Naive thymus-derived CD4-positive, alpha-beta T cell (primary cell): ENCODE data around the gene GRIN2B. TPM values are rescaled to one million over a fixed set of nuclear protein-coding genes. Genes with fewer than 3 reads are reported as not detected.

Experiments used
- ATAC-seq: fragments of 150-1000 bp; cut with Tn5 transposase; 2 replicates; pipeline ENCODE4 v1.10.0; 2021; ENCODE audit warnings: mild to moderate bottlenecking, moderate library complexity
- CTCF ChIA-PET: fragments of 350-600 bp; sonication (Branson Sonifier 250); formaldehyde crosslinking; loops from one replicate; lab custom pipeline; 2021; ENCODE audit warnings: antibody characterized with exemption; lab: Charles Lee
- POLR2A ChIA-PET: fragments of 350-600 bp; sonication (Branson Sonifier 250); formaldehyde crosslinking; loops from one replicate; lab custom pipeline; 2021; ENCODE audit warnings: antibody characterized with exemption, inconsistent platforms; lab: Charles Lee
- DNase-seq, 9 donors: peaks; one replicate each; pipeline versions ENCODE4 v3.0.0 to v3.0.0-alpha.2; 2020 to 2022; ENCODE audit warnings: mixed read lengths in 1 of 9
- H3K27ac ChIP-seq: one replicate; pipeline ENCODE4 v1.7.0; 2013; ENCODE audit warnings: mild to moderate bottlenecking, low read depth, low read length, moderate library complexity
- H3K27me3 ChIP-seq, 2 donors: one replicate each; pipeline ENCODE4 v1.7.0; 2013; ENCODE audit warnings: low read length in 2 of 2, mild to moderate bottlenecking in 2 of 2, moderate library complexity in 2 of 2; ENCODE audit not compliant: control insufficient read depth in 2 of 2, insufficient read depth in 2 of 2
- H3K36me3 ChIP-seq, 3 experiments: 1 replicate in 2 of 3; 2 replicates in 1 of 3; pipeline ENCODE4 v1.7.0; 2013; ENCODE audit warnings: low read length in 3 of 3, mild to moderate bottlenecking in 3 of 3, moderate library complexity in 1 of 3; ENCODE audit not compliant: insufficient read depth in 3 of 3, control insufficient read depth in 2 of 3
- H3K4me1 ChIP-seq, 2 donors: one replicate each; pipeline ENCODE4 v1.7.0; 2013; ENCODE audit warnings: low read length in 2 of 2, mild to moderate bottlenecking in 2 of 2, moderate library complexity in 1 of 2; ENCODE audit not compliant: control insufficient read depth in 2 of 2, insufficient read depth in 2 of 2
- H3K4me3 ChIP-seq: 2 replicates; pipeline ENCODE4 v1.7.0; 2013; ENCODE audit warnings: mild to moderate bottlenecking, low read length
- H3K9me3 ChIP-seq, 3 experiments: 1 replicate in 2 of 3; 2 replicates in 1 of 3; pipeline ENCODE4 v1.7.0; 2013; ENCODE audit warnings: low read length in 3 of 3; ENCODE audit not compliant: control insufficient read depth in 2 of 3
- H3K27ac Mint-ChIP-seq, 9 donors: one replicate each; pipeline ENCODE4 v1.8.0; 2020 to 2022; ENCODE audit warnings: mixed read lengths in 9 of 9, mild to moderate bottlenecking in 8 of 9, moderate library complexity in 5 of 9, inconsistent platforms in 2 of 9
- H3K27me3 Mint-ChIP-seq, 5 donors: one replicate each; pipeline ENCODE4 v1.8.0; 2021 to 2022; ENCODE audit warnings: mixed read lengths in 5 of 5, mild to moderate bottlenecking in 1 of 5
- H3K36me3 Mint-ChIP-seq, 5 donors: one replicate each; pipeline ENCODE4 v1.8.0; 2020 to 2022; ENCODE audit warnings: mixed read lengths in 5 of 5, mild to moderate bottlenecking in 3 of 5, inconsistent platforms in 1 of 5
- H3K4me1 Mint-ChIP-seq, 7 donors: one replicate each; pipeline ENCODE4 v1.8.0; 2020 to 2022; ENCODE audit warnings: mixed read lengths in 7 of 7, mild to moderate bottlenecking in 3 of 7, inconsistent platforms in 1 of 7
- H3K4me3 Mint-ChIP-seq, 10 donors: one replicate each; pipeline ENCODE4 v1.8.0; 2020 to 2022; ENCODE audit warnings: mild to moderate bottlenecking in 10 of 10, mixed read lengths in 10 of 10, moderate library complexity in 6 of 10, inconsistent platforms in 2 of 10
- H3K9me3 Mint-ChIP-seq, 11 donors: one replicate each; pipeline ENCODE4 v1.8.0; 2020 to 2022; ENCODE audit warnings: mixed read lengths in 11 of 11, mild to moderate bottlenecking in 4 of 11, inconsistent platforms in 1 of 11, moderate library complexity in 1 of 11
- intact Hi-C, 2 donors: fragments of 100-400 bp; cut with micrococcal nuclease; formaldehyde crosslinking; loops; one replicate each; pipeline ENCODE4 v1.15.1; 2023
- polyA plus RNA-seq, 2 donors: library from polyadenylated mRNA; unstranded; fragments of 300-500 nt; fragmentation: Illumina TruSeq; gene quantifications; one replicate each; pipeline ENCODE4 v1.2.3, GENCODE V29; 2021
- total RNA-seq, 6 experiments: library from RNA in 5 of 6; stranded (reverse) in 5 of 6; gene quantifications; 1 replicate in 5 of 6; 2 replicates in 1 of 6; pipeline ENCODE4 v1.2.3 and lab custom pipeline; 2021 to 2026

Gene GRIN2B
- total and polyA plus RNA-seq, 7 experiments from 2014 or later = not detected

- no peak overlapping the region for H3K4me3 ChIP-seq
- Mint-ChIP-seq H3K9me3 (peaks cover 0 to 13% (median 0%) of the 10 kb centered on the region in 11 donors), H3K36me3 (peaks cover 0 to 4% (median 0%) of the 10 kb centered on the region in 5 donors), H3K4me3 (no peak overlapping the region), H3K4me1 (peaks cover 0 to 19% (median 12%) of the 10 kb centered on the region in 7 donors), H3K27me3 (peaks cover 48 to 61% (median 52%) of the 10 kb centered on the region in 5 donors), H3K27ac (no peak overlapping the region)
- intact Hi-C loops = no loop called here
- no peaks in the 10 kb centered on the region for H3K9me3 ChIP-seq
- H3K4me1 ChIP-seq = peaks cover 0 to 4% of the 10 kb centered on the region in 2 donors
- H3K27me3 ChIP-seq = no peaks in the 10 kb centered on the region
- ChIA-PET POLR2A (no interaction called here), CTCF (no interaction called here)
- no peak for DNase-seq
- no peak for ATAC-seq
- H3K36me3 ChIP-seq = no peaks in the 10 kb centered on the region
- no peak overlapping the region for H3K27ac ChIP-seq
These were observed 4.5 kb downstream of the GRIN2B start for GRCh38 chr12:13976880-13977279.

- peaks cover 0 to 13% (median 0%) of the 10 kb centered on the region in 11 donors for H3K9me3 Mint-ChIP-seq
- Histone ChIP-seq H3K36me3 (no peaks in the 10 kb centered on the region), H3K27ac (no peak overlapping the region), H3K27me3 (no peaks in the 10 kb centered on the region), H3K9me3 (no peaks in the 10 kb centered on the region), H3K4me3 (no peak overlapping the region), H3K4me1 (peaks cover 0 to 1% of the 10 kb centered on the region in 2 donors)
- no peak for ATAC-seq
- peaks cover 0 to 14% (median 8%) of the 10 kb centered on the region in 7 donors for H3K4me1 Mint-ChIP-seq
- H3K27me3 Mint-ChIP-seq = peaks cover 41 to 60% (median 52%) of the 10 kb centered on the region in 5 donors
- DNase-seq = no peak
- intact Hi-C loops = no loop called here
- ChIA-PET POLR2A (no interaction called here), CTCF (no interaction called here)
- H3K4me3 Mint-ChIP-seq = no peak overlapping the region
- H3K36me3 Mint-ChIP-seq = peaks cover 0 to 4% (median 0%) of the 10 kb centered on the region in 5 donors
- H3K27ac Mint-ChIP-seq = no peak overlapping the region
These were observed 5.3 kb downstream of the GRIN2B start for GRCh38 chr12:13976028-13976584.

- H3K27me3 Mint-ChIP-seq = peaks cover 22 to 42% (median 35%) of the 10 kb centered on the region in 5 donors
- no peak overlapping the region for H3K4me3 ChIP-seq
- no peak overlapping the region for H3K27ac ChIP-seq
- H3K4me1 Mint-ChIP-seq = no peaks in the 10 kb centered on the region
- no peaks in the 10 kb centered on the region for H3K27me3 ChIP-seq
- intact Hi-C loops = no loop called here
- H3K9me3 ChIP-seq = no peaks in the 10 kb centered on the region
- H3K36me3 Mint-ChIP-seq = no peaks in the 10 kb centered on the region
- no peak overlapping the region for H3K27ac Mint-ChIP-seq
- POLR2A ChIA-PET = no interaction called here
- no peak overlapping the region for H3K4me3 Mint-ChIP-seq
- no peaks in the 10 kb centered on the region for H3K4me1 ChIP-seq
- ATAC-seq (no peak), DNase-seq (no peak)
- CTCF ChIA-PET = interaction anchor here (0.6 kb wide), 1 partner anchor 347 kb away, joined by 4 read pairs; no protein-coding TSS in a partner anchor
- H3K36me3 ChIP-seq = no peaks in the 10 kb centered on the region
- H3K9me3 Mint-ChIP-seq = peaks cover 0 to 6% (median 0%) of the 10 kb centered on the region in 11 donors
These were observed 7.4 kb downstream of the GRIN2B start for GRCh38 chr12:13973996-13974395.

- Histone ChIP-seq H3K36me3 (no peaks in the 10 kb centered on the region), H3K9me3 (no peaks in the 10 kb centered on the region), H3K4me1 (no peaks in the 10 kb centered on the region), H3K27ac (no peak overlapping the region), H3K4me3 (no peak overlapping the region), H3K27me3 (no peaks in the 10 kb centered on the region)
- DNase-seq (no peak), ATAC-seq (no peak)
- Mint-ChIP-seq H3K4me3 (no peak overlapping the region), H3K27me3 (peaks cover 6 to 19% (median 12%) of the 10 kb centered on the region in 5 donors), H3K9me3 (peaks cover 0 to 5% (median 0%) of the 10 kb centered on the region in 11 donors), H3K27ac (peak overlapping the region in 1 of 9 donors; percentile 21), H3K36me3 (no peaks in the 10 kb centered on the region), H3K4me1 (no peaks in the 10 kb centered on the region)
- ChIA-PET POLR2A (no interaction called here), CTCF (no interaction called here)
- intact Hi-C loops = no loop called here
These were observed 10.6 kb downstream of the GRIN2B start for GRCh38 chr12:13970803-13971202.

GRCh38 chr12:13968281-13968680 is 13.1 kb downstream of the GRIN2B start:
- intact Hi-C loops = no loop called here
- Mint-ChIP-seq H3K4me1 (no peaks in the 10 kb centered on the region), H3K4me3 (no peak overlapping the region), H3K9me3 (peaks cover 0 to 4% (median 0%) of the 10 kb centered on the region in 11 donors), H3K36me3 (no peaks in the 10 kb centered on the region), H3K27me3 (peaks cover 2 to 27% (median 10%) of the 10 kb centered on the region in 5 donors), H3K27ac (no peak overlapping the region)
- DNase-seq = no peak
- CTCF ChIA-PET = no interaction called here
- Histone ChIP-seq H3K36me3 (no peaks in the 10 kb centered on the region), H3K9me3 (no peaks in the 10 kb centered on the region), H3K27ac (no peak overlapping the region), H3K4me3 (no peak overlapping the region), H3K27me3 (no peaks in the 10 kb centered on the region), H3K4me1 (no peaks in the 10 kb centered on the region)
- ATAC-seq = no peak
- POLR2A ChIA-PET = no interaction called here

- Histone ChIP-seq H3K36me3 (no peaks in the 10 kb centered on the region), H3K4me3 (no peak overlapping the region), H3K27me3 (no peaks in the 10 kb centered on the region), H3K4me1 (no peaks in the 10 kb centered on the region), H3K9me3 (no peaks in the 10 kb centered on the region), H3K27ac (no peak overlapping the region)
- no peak overlapping the region for H3K27ac Mint-ChIP-seq
- DNase-seq (no peak), ATAC-seq (no peak)
- H3K4me1 Mint-ChIP-seq = peaks cover 0 to 2% (median 0%) of the 10 kb centered on the region in 7 donors
- ChIA-PET POLR2A (no interaction called here), CTCF (no interaction called here)
- H3K36me3 Mint-ChIP-seq = no peaks in the 10 kb centered on the region
- H3K4me3 Mint-ChIP-seq = no peak overlapping the region
- peaks cover 0 to 36% (median 24%) of the 10 kb centered on the region in 5 donors for H3K27me3 Mint-ChIP-seq
- intact Hi-C loops = no loop called here
- H3K9me3 Mint-ChIP-seq = peaks cover 0 to 4% (median 0%) of the 10 kb centered on the region in 11 donors
These were observed 16.7 kb downstream of the GRIN2B start for GRCh38 chr12:13964666-13965065.

- ATAC-seq (no peak), DNase-seq (no peak)
- ChIA-PET POLR2A (no interaction called here), CTCF (no interaction called here)
- H3K4me1 ChIP-seq = no peaks in the 10 kb centered on the region
- H3K9me3 ChIP-seq = no peaks in the 10 kb centered on the region
- no peak overlapping the region for H3K4me3 ChIP-seq
- Mint-ChIP-seq H3K36me3 (no peaks in the 10 kb centered on the region), H3K9me3 (peaks cover 0 to 10% (median 0%) of the 10 kb centered on the region in 11 donors), H3K27ac (no peak overlapping the region), H3K4me1 (peaks cover 0 to 2% (median 0%) of the 10 kb centered on the region in 7 donors), H3K4me3 (no peak overlapping the region), H3K27me3 (peaks cover 0 to 47% (median 33%) of the 10 kb centered on the region in 5 donors)
- no peaks in the 10 kb centered on the region for H3K27me3 ChIP-seq
- no peaks in the 10 kb centered on the region for H3K36me3 ChIP-seq
- intact Hi-C loops = no loop called here
- no peak overlapping the region for H3K27ac ChIP-seq
These were observed 18.7 kb downstream of the GRIN2B start for GRCh38 chr12:13962699-13963098.
